B cell (primary cell): ENCODE data around the gene DOCK1. TPM values are rescaled to one million over a fixed set of nuclear protein-coding genes. Genes with fewer than 3 reads are reported as not detected.

Source experiments
- ATAC-seq: fragments of 200-7000 bp; cut with Tn5 transposase; one replicate; pipeline ENCODE4 v1.10.0; 2021; ENCODE audit warnings: low read depth, mild to moderate bottlenecking, moderate number of reproducible peaks, moderate library complexity
- CTCF ChIA-PET: fragments of 350-600 bp; sonication (Branson Sonifier 250); formaldehyde crosslinking; loops from one replicate; lab custom pipeline; 2021; ENCODE audit warnings: antibody characterized with exemption, inconsistent platforms; lab: Charles Lee
- POLR2A ChIA-PET: fragments of 350-600 bp; sonication (Branson Sonifier 250); formaldehyde crosslinking; loops from one replicate; lab custom pipeline; 2021; ENCODE audit warnings: antibody characterized with exemption; lab: Charles Lee
- DNase-seq: peaks from one replicate; pipeline ENCODE4 v3.0.0; 2013
- H2AFZ ChIP-seq: 2 replicates; pipeline ENCODE4 v1.6.1; 2012; ENCODE audit warnings: mild to moderate bottlenecking, low read depth, low read length; ENCODE audit not compliant: insufficient read depth, poor library complexity, severe bottlenecking
- H3K27ac ChIP-seq, 2 donors: 1 replicate in 1 of 2; 2 replicates in 1 of 2; pipeline ENCODE4 v1.5.1; 2012 to 2013; ENCODE audit warnings: low read length in 2 of 2, mild to moderate bottlenecking in 2 of 2, moderate library complexity in 1 of 2
- H3K27me3 ChIP-seq, 4 experiments: fragments of 200-600 bp in 1 of 4; sonication (generic) in 1 of 4; replicated peaks in 1 of 4; 1 replicate in 2 of 4; 2 replicates in 2 of 4; pipeline versions ENCODE4 v1.6.1 to v1.7.0; 2013 to 2016; ENCODE audit warnings: low read length in 3 of 4, mild to moderate bottlenecking in 2 of 4, mixed read lengths in 1 of 4, moderate library complexity in 1 of 4; ENCODE audit not compliant: insufficient read depth in 4 of 4, control insufficient read depth in 3 of 4; ENCODE audit errors: control extremely low read depth in 1 of 4
- H3K36me3 ChIP-seq, 2 experiments: replicated peaks in 1 of 2; 1 replicate in 1 of 2; 2 replicates in 1 of 2; pipeline versions ENCODE4 v1.6.1 to v1.7.1; 2013; ENCODE audit warnings: low read length in 1 of 2; ENCODE audit not compliant: insufficient read depth in 2 of 2, control insufficient read depth in 1 of 2; ENCODE audit errors: control extremely low read depth in 1 of 2, extremely low read depth in 1 of 2
- H3K4me1 ChIP-seq, 2 donors: fragments of 200-600 bp in 1 of 2; sonication (generic) in 1 of 2; 1 replicate in 1 of 2; 2 replicates in 1 of 2; pipeline versions ENCODE4 v1.5.1 to v1.6.1; 2013 to 2017; ENCODE audit warnings: low read length in 2 of 2; ENCODE audit not compliant: control insufficient read depth in 2 of 2, insufficient read depth in 2 of 2
- H3K4me2 ChIP-seq: replicated peaks from 2 replicates; pipeline ENCODE3; 2012; ENCODE audit warnings: mild to moderate bottlenecking, low read depth, low read length; ENCODE audit not compliant: poor library complexity, severe bottlenecking
- H3K4me3 ChIP-seq, 5 experiments: fragments of 200-600 bp in 1 of 5; sonication (generic) in 1 of 5; 1 replicate in 3 of 5; 2 replicates in 2 of 5; pipeline versions ENCODE4 v1.5.1 to v1.7.0; 2011 to 2016; ENCODE audit warnings: low read length in 4 of 5, mild to moderate bottlenecking in 4 of 5, low read depth in 2 of 5, control low read depth in 1 of 5, moderate library complexity in 1 of 5; ENCODE audit not compliant: insufficient read depth in 1 of 5; ENCODE audit errors: control extremely low read depth in 1 of 5, extremely low read depth in 1 of 5
- H3K79me2 ChIP-seq: fragments of 200-600 bp; sonication (generic); one replicate; pipeline ENCODE4 v1.6.0; 2016; ENCODE audit warnings: low read length; ENCODE audit not compliant: control insufficient read depth, insufficient read depth
- H3K9ac ChIP-seq: fragments of 200-600 bp; sonication (generic); 2 replicates; pipeline ENCODE4 v1.6.1; 2017; ENCODE audit warnings: mild to moderate bottlenecking, low read length, moderate library complexity
- H3K9me3 ChIP-seq, 3 donors: one replicate each; pipeline versions ENCODE4 v1.6.1 to v1.7.1; 2013; ENCODE audit warnings: low read length in 2 of 3; ENCODE audit not compliant: control insufficient read depth in 2 of 3, insufficient read depth in 1 of 3; ENCODE audit errors: control extremely low read depth in 1 of 3
- H4K20me1 ChIP-seq: 2 replicates; pipeline ENCODE4 v1.6.0; 2012; ENCODE audit warnings: mild to moderate bottlenecking, low read length; ENCODE audit not compliant: insufficient read depth, control insufficient read depth, poor library complexity, severe bottlenecking
- H3K27ac Mint-ChIP-seq: one replicate; pipeline ENCODE4 v1.8.0; 2021; ENCODE audit warnings: mixed read lengths
- H3K27me3 Mint-ChIP-seq: one replicate; pipeline ENCODE4 v1.8.0; 2021; ENCODE audit warnings: mixed read lengths
- H3K4me1 Mint-ChIP-seq: one replicate; pipeline ENCODE4 v1.8.0; 2021; ENCODE audit warnings: mixed read lengths
- H3K4me3 Mint-ChIP-seq: one replicate; pipeline ENCODE4 v1.8.0; 2021; ENCODE audit warnings: mixed read lengths
- H3K9me3 Mint-ChIP-seq: one replicate; pipeline ENCODE4 v1.8.0; 2022; ENCODE audit warnings: mixed read lengths; ENCODE audit not compliant: insufficient read depth
- EZH2 ChIP-seq: IDR thresholded peaks from 2 replicates; pipeline ENCODE4 v1.6.1; 2012; ENCODE audit warnings: borderline replicate concordance, low read depth, mild to moderate bottlenecking, moderate library complexity, low read length; ENCODE audit not compliant: insufficient read depth, poor library complexity, severe bottlenecking
- WGBS: methylation state at CpG from one replicate; pipeline ENCODE4 v1.1.5; 2013; ENCODE audit warnings: missing lambda C conversion rate; ENCODE audit not compliant: insufficient coverage; 5-methylcytosine and 5-hydroxymethylcytosine counted together
- intact Hi-C: fragments of 100-400 bp; cut with micrococcal nuclease; formaldehyde crosslinking; loops from one replicate; pipeline ENCODE4 v1.10.0; 2022
- polyA plus RNA-seq: library from polyadenylated mRNA; depleted of rRNA; stranded (reverse); fragments of >200 nt; gene quantifications from 2 replicates; pipeline ENCODE4 v1.2.3, GENCODE V29; 2012
- total RNA-seq, 2 donors: library from RNA; stranded (reverse); fragments of 120-200 nt in 1 of 2; gene quantifications; 1 replicate in 1 of 2; 2 replicates in 1 of 2; pipeline versions ENCODE4 v1.2.3 to v1.2.4, GENCODE V29; 2013 to 2022
- TF ChIP-seq, protein P1 (sequence below): fragments of 200-600 bp; IDR thresholded peaks from one replicate; pipeline ENCODE4 v1.8.0; 2022; ENCODE audit warnings: antibody characterized with exemption, mild to moderate bottlenecking

The DOCK1 gene
- total and polyA plus RNA-seq, 2 donors (not counting 1 experiment from before 2014, with no cell fraction given), result not detected

DNA sequence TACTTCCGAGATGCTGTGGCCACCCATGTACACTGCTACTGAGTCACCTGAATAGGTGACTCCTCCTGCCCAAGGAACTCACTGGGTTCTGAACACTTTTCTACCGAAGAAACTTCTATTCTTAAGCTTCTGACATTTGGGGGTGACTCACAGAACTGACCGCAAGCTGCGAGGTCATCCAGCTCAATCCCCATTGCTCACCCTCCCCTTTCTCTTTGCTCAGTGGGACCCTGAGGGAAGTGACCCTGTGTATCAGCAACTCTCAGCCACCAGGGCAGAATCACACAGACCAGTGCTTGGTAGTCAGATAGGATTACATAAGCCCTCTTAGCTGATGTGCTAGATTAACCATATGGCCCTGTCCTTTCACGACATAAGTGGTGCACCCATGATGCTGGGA, 244.9 kb downstream of the DOCK1 start:
- Histone ChIP-seq H3K79me2 (no peaks in the 10 kb centered on the region), H3K4me2 (no peak overlapping the region), H3K9ac (no peak overlapping the region), H3K4me3 (no peak overlapping the region), H3K4me1 (no peaks in the 10 kb centered on the region), H3K36me3 (no peaks in the 10 kb centered on the region), H4K20me1 (no peaks in the 10 kb centered on the region), H2AFZ (no peak overlapping the region), H3K27ac (no peak overlapping the region), H3K9me3 (peaks cover 0 to 9% (median 0%) of the 10 kb centered on the region in 3 donors), H3K27me3 (no peaks in the 10 kb centered on the region)
- TF ChIP-seq, protein P1, sequence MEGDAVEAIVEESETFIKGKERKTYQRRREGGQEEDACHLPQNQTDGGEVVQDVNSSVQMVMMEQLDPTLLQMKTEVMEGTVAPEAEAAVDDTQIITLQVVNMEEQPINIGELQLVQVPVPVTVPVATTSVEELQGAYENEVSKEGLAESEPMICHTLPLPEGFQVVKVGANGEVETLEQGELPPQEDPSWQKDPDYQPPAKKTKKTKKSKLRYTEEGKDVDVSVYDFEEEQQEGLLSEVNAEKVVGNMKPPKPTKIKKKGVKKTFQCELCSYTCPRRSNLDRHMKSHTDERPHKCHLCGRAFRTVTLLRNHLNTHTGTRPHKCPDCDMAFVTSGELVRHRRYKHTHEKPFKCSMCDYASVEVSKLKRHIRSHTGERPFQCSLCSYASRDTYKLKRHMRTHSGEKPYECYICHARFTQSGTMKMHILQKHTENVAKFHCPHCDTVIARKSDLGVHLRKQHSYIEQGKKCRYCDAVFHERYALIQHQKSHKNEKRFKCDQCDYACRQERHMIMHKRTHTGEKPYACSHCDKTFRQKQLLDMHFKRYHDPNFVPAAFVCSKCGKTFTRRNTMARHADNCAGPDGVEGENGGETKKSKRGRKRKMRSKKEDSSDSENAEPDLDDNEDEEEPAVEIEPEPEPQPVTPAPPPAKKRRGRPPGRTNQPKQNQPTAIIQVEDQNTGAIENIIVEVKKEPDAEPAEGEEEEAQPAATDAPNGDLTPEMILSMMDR, result no peak
- no peak for TF ChIP-seq EZH2
- WGBS, result 90% methylated on average over 4 of the region's 5 CpGs
- Mint-ChIP-seq H3K27ac (no peak overlapping the region), H3K9me3 (no peaks in the 10 kb centered on the region), H3K4me3 (no peak overlapping the region), H3K4me1 (no peaks in the 10 kb centered on the region), H3K27me3 (no peaks in the 10 kb centered on the region)
- CTCF ChIA-PET, result no interaction called here
- POLR2A ChIA-PET, result no interaction called here
- intact Hi-C loops, result no loop called here
- DNase-seq (no peak), ATAC-seq (no peak)

DNA sequence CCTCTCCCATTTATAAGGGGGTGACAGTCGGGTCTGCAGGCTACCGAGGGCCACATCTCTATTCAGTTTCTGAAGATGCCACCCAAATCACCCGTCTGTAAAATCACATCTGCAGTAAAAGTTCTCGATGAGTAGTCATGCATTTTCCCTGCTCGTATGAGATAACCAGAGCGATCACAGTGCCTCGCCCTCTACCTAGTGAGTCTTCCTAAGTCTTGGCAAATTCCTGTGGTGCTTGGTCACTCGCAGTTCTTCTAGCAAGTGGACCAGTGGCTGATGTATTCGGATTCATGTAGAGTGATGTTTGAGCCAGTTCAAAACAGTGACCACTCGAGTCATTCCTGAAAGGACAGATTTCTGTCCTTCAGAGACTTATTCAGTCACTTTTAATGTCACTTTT, 246.3 kb downstream of the DOCK1 start:
- 90% methylated on average over 9 of the region's 10 CpGs for WGBS
- Histone ChIP-seq H2AFZ (no peak overlapping the region), H3K79me2 (no peaks in the 10 kb centered on the region), H3K4me3 (no peak overlapping the region), H4K20me1 (no peaks in the 10 kb centered on the region), H3K36me3 (no peaks in the 10 kb centered on the region), H3K27ac (no peak overlapping the region), H3K4me1 (no peaks in the 10 kb centered on the region), H3K9me3 (peaks cover 0 to 9% (median 0%) of the 10 kb centered on the region in 3 donors), H3K9ac (no peak overlapping the region), H3K4me2 (no peak overlapping the region), H3K27me3 (no peaks in the 10 kb centered on the region)
- no peaks in the 10 kb centered on the region for H3K9me3 Mint-ChIP-seq
- intact Hi-C loops, result no loop called here
- POLR2A ChIA-PET, result no interaction called here
- DNase-seq (no peak), ATAC-seq (no peak)
- H3K27ac Mint-ChIP-seq, result no peak overlapping the region
- H3K4me3 Mint-ChIP-seq, result no peak overlapping the region
- no peaks in the 10 kb centered on the region for H3K27me3 Mint-ChIP-seq
- CTCF ChIA-PET, result no interaction called here
- no peaks in the 10 kb centered on the region for H3K4me1 Mint-ChIP-seq
- TF ChIP-seq, protein P1, result no peak
- TF ChIP-seq EZH2, result no peak
